Colonic mucosa (tissue), 4 donors: ENCODE results near the gene PLCL1. TPM values are rescaled to one million over a fixed set of nuclear protein-coding genes. Genes with fewer than 3 reads are reported as not detected.

Experiments used
- DNase-seq: peaks from one replicate; pipeline ENCODE4 v3.0.0-alpha.2; 2020
- H3K27ac ChIP-seq: fragments of 200-600 bp; one replicate; pipeline ENCODE4 v1.8.0; 2021
- H3K27me3 ChIP-seq: fragments of 200-600 bp; one replicate; pipeline ENCODE4 v1.8.0; 2021
- H3K36me3 ChIP-seq: fragments of 200-600 bp; one replicate; pipeline ENCODE4 v1.8.0; 2021
- H3K4me1 ChIP-seq: fragments of 200-600 bp; one replicate; pipeline ENCODE4 v1.8.0; 2021; ENCODE audit warnings: mild to moderate bottlenecking
- H3K4me3 ChIP-seq: fragments of 200-600 bp; one replicate; pipeline ENCODE4 v1.8.0; 2021
- H3K9ac ChIP-seq, 2 donors: one replicate each; pipeline ENCODE4 v1.7.0; 2013; ENCODE audit warnings: control low read depth in 2 of 2, low read depth in 2 of 2, low read length in 2 of 2
- H3K9me3 ChIP-seq: fragments of 200-600 bp; one replicate; pipeline ENCODE4 v1.8.0; 2021
- CTCF ChIP-seq: fragments of 200-600 bp; IDR thresholded peaks from one replicate; pipeline ENCODE4 v1.8.0; 2022; ENCODE audit warnings: antibody characterized with exemption, mild to moderate bottlenecking
- intact Hi-C: fragments of 100-400 bp; cut with DNase I; formaldehyde crosslinking; loops from one replicate; pipeline ENCODE4 v1.14.1; 2022
- total RNA-seq, 2 donors: library from RNA; stranded (reverse); fragmentation: NEBNext Ultra II Directional in 1 of 2; extraction: Animal tissue kit (Norgen Biotek cat#: 25700) in 1 of 2; gene quantifications; one replicate each; pipeline ENCODE4 v1.2.1, GENCODE V29; 2021
- donor health status: healthy.
- donor health status: DM: no; HTN: no; CAD: no.
- donor health status: DM: no; HTN: no; CAD: no.

PLCL1 gene
- total RNA-seq, 2 donors from 2014 or later: 0.30 to 1.3 TPM

- Histone ChIP-seq H3K4me3 (no peak overlapping the region), H3K36me3 (no peaks in the 10 kb centered on the region), H3K27me3 (no peaks in the 10 kb centered on the region), H3K9me3 (no peaks in the 10 kb centered on the region), H3K9ac (no peak overlapping the region), H3K27ac (no peak overlapping the region), H3K4me1 (no peaks in the 10 kb centered on the region)
- DNase-seq: no peak
- no peak for TF ChIP-seq CTCF
- intact Hi-C loops: no loop called here
These were observed 252.4 kb downstream of the PLCL1 start for GRCh38 chr2:198056836-198057235.

- DNase-seq: no peak
- Histone ChIP-seq H3K27me3 (no peaks in the 10 kb centered on the region), H3K4me1 (no peaks in the 10 kb centered on the region), H3K27ac (no peak overlapping the region), H3K4me3 (no peak overlapping the region), H3K36me3 (no peaks in the 10 kb centered on the region), H3K9ac (no peak overlapping the region), H3K9me3 (no peaks in the 10 kb centered on the region)
- intact Hi-C loops: no loop called here
- no peak for TF ChIP-seq CTCF
These were observed 255.4 kb downstream of the PLCL1 start for GRCh38 chr2:198059800-198060199.

- Histone ChIP-seq H3K36me3 (no peaks in the 10 kb centered on the region), H3K9me3 (no peaks in the 10 kb centered on the region), H3K4me3 (no peak overlapping the region), H3K27ac (no peak overlapping the region), H3K9ac (no peak overlapping the region), H3K27me3 (no peaks in the 10 kb centered on the region), H3K4me1 (no peaks in the 10 kb centered on the region)
- no peak for DNase-seq
- intact Hi-C loops: no loop called here
- TF ChIP-seq CTCF: no peak
These were observed 255.9 kb downstream of the PLCL1 start for GRCh38 chr2:198060277-198060676.

GRCh38 chr2:198062826-198063225, 258.4 kb downstream of the PLCL1 start:
- no peak overlapping the region for H3K27ac ChIP-seq
- H3K9ac ChIP-seq: no peak overlapping the region
- H3K4me1 ChIP-seq: no peaks in the 10 kb centered on the region
- no peak for DNase-seq
- H3K36me3 ChIP-seq: no peaks in the 10 kb centered on the region
- no peaks in the 10 kb centered on the region for H3K9me3 ChIP-seq
- no peaks in the 10 kb centered on the region for H3K27me3 ChIP-seq
- intact Hi-C loops: no loop called here
- H3K4me3 ChIP-seq: no peak overlapping the region
- no peak for TF ChIP-seq CTCF

- Histone ChIP-seq H3K4me1 (no peaks in the 10 kb centered on the region), H3K27me3 (no peaks in the 10 kb centered on the region), H3K27ac (no peak overlapping the region), H3K36me3 (no peaks in the 10 kb centered on the region), H3K9me3 (no peaks in the 10 kb centered on the region), H3K9ac (no peak overlapping the region), H3K4me3 (no peak overlapping the region)
- no peak for DNase-seq
- no peak for TF ChIP-seq CTCF
- intact Hi-C loops: no loop called here
These were observed 258.8 kb downstream of the PLCL1 start for GRCh38 chr2:198063242-198063641.

GRCh38 chr2:198065322-198065721, 260.9 kb downstream of the PLCL1 start:
- no peaks in the 10 kb centered on the region for H3K9me3 ChIP-seq
- DNase-seq: no peak
- intact Hi-C loops: no loop called here
- no peak overlapping the region for H3K4me3 ChIP-seq
- no peaks in the 10 kb centered on the region for H3K36me3 ChIP-seq
- no peak overlapping the region for H3K9ac ChIP-seq
- no peaks in the 10 kb centered on the region for H3K27me3 ChIP-seq
- no peak overlapping the region for H3K27ac ChIP-seq
- H3K4me1 ChIP-seq: no peaks in the 10 kb centered on the region
- no peak for TF ChIP-seq CTCF
